SK-N-SH treated with all-trans-retinoic acid at 6 μM for 48 hours (cell line): ENCODE measurements around the gene ZNF768.

Experiments used
- ARNTL ChIP-seq: fragments of 450-650 bp; formaldehyde crosslinking; IDR thresholded peaks from 2 replicates; pipeline ENCODE4 v1.5.0; 2020; ENCODE audit warnings: low read depth, mild to moderate bottlenecking, moderate library complexity, borderline replicate concordance
- PPARA ChIP-seq: fragments of 250-450 bp; sonication (Bioruptor Pico); IDR thresholded peaks from 2 replicates; pipeline ENCODE4 v1.5.0; 2020; ENCODE audit warnings: mild to moderate bottlenecking, borderline replicate concordance
- ZFP30 ChIP-seq: fragments of 450-650 bp; formaldehyde crosslinking; IDR thresholded peaks from 2 replicates; pipeline ENCODE4 v1.5.0; 2022; ENCODE audit warnings: mild to moderate bottlenecking, moderate library complexity

DNA sequence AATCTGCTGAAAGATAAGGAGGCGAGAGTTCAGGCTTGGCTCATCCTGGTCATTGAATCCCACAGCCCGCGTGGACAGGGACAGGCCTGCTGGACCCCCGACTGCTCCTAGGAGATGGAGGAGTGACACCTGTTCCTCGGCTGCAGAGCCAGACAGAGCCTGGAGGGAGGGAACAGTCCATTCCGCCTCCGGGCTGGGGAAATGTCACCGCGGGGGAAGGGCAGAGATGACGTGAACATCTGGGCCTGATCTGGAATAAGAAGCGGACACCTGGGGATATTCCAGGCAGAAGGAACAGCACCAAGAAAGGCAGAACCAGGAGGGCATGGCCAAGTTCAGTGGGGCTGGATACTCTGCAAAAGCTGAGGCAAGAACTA, 6.8 kb upstream of the ZNF768 start:
- TF ChIP-seq ZFP30 (CRISPR knock-in tag): no peak
- no peak for TF ChIP-seq ARNTL
- no peak for TF ChIP-seq PPARA (CRISPR knock-in tag)
